OCI-LY1 (cell line): Measurements from ENCODE around the gene AFDN.

Source experiments
- H2AFZ ChIP-seq: fragments of 200-600 bp; sonication (generic), shearing (Covaris generic); 2 replicates; pipeline ENCODE4 v1.6.0; 2014; ENCODE audit warnings: antibody characterized with exemption, mild to moderate bottlenecking, low read length
- H3F3A ChIP-seq: fragments of 200-600 bp; sonication (generic), shearing (Covaris generic); 2 replicates; pipeline ENCODE4 v1.6.0; 2014; ENCODE audit warnings: mild to moderate bottlenecking, antibody characterized with exemption, low read length, moderate library complexity; ENCODE audit not compliant: insufficient read depth
- H3K27ac ChIP-seq: fragments of 200-600 bp; sonication (generic); 2 replicates; pipeline ENCODE4 v1.5.1; 2014; ENCODE audit warnings: low read length, mixed run types, mild to moderate bottlenecking, low read depth; ENCODE audit not compliant: poor library complexity, severe bottlenecking
- H3K27me3 ChIP-seq: fragments of 200-600 bp; sonication (generic); 2 replicates; pipeline ENCODE4 v1.6.0; 2014; ENCODE audit warnings: antibody characterized with exemption, mild to moderate bottlenecking, low read length, moderate library complexity; ENCODE audit not compliant: insufficient read depth
- H3K36me3 ChIP-seq: fragments of 200-600 bp; sonication (generic); 2 replicates; pipeline ENCODE4 v1.6.1; 2014; ENCODE audit warnings: mild to moderate bottlenecking, antibody characterized with exemption, low read length, moderate library complexity, mixed read lengths; ENCODE audit not compliant: insufficient read depth
- H3K4me1 ChIP-seq: fragments of 200-600 bp; sonication (generic); 2 replicates; pipeline ENCODE4 v1.5.1; 2014; ENCODE audit warnings: mild to moderate bottlenecking, low read length, moderate library complexity; ENCODE audit not compliant: insufficient read depth, severe bottlenecking
- H3K4me2 ChIP-seq: fragments of 200-600 bp; sonication (generic), shearing (Covaris generic); 2 replicates; pipeline ENCODE4 v1.6.1; 2014; ENCODE audit warnings: low read length
- H3K4me3 ChIP-seq: fragments of 200-600 bp; sonication (generic); 2 replicates; pipeline ENCODE4 v1.5.1; 2014; ENCODE audit warnings: low read length, low read depth, mild to moderate bottlenecking, mixed read lengths; ENCODE audit not compliant: poor library complexity, severe bottlenecking
- H3K79me2 ChIP-seq: fragments of 200-600 bp; shearing (Covaris generic); 2 replicates; pipeline ENCODE4 v1.6.1; 2016; ENCODE audit warnings: mixed run types, low read length, mixed read lengths; ENCODE audit not compliant: insufficient read depth
- H3K9ac ChIP-seq: fragments of 200-600 bp; sonication (generic), shearing (Covaris generic); 2 replicates; pipeline ENCODE4 v1.6.1; 2014; ENCODE audit warnings: mild to moderate bottlenecking, low read length, mixed read lengths
- H3K9me2 ChIP-seq: fragments of 200-600 bp; sonication (generic), shearing (Covaris generic); 2 replicates; pipeline ENCODE4 v1.6.1; 2014; ENCODE audit warnings: low read depth, mild to moderate bottlenecking, low read length, mixed read lengths
- H3K9me3 ChIP-seq: fragments of 200-600 bp; shearing (Covaris generic); 2 replicates; pipeline ENCODE4 v1.6.1; 2014; ENCODE audit warnings: low read length, mixed read lengths
- H4K20me1 ChIP-seq: fragments of 200-600 bp; sonication (generic), shearing (Covaris generic); 2 replicates; pipeline ENCODE4 v1.6.0; 2016; ENCODE audit warnings: mild to moderate bottlenecking, low read length; ENCODE audit not compliant: insufficient read depth
- CTCF ChIP-seq: fragments of 200-600 bp; sonication (generic), shearing (Covaris generic); IDR thresholded peaks from 2 replicates; pipeline ENCODE4 v1.5.1; 2017; ENCODE audit warnings: mild to moderate bottlenecking, antibody characterized with exemption, low read length, moderate library complexity, mixed read lengths
- EZH2 ChIP-seq: fragments of 200-600 bp; sonication (generic), shearing (Covaris generic); IDR thresholded peaks from 2 replicates; pipeline ENCODE4 v1.8.0; 2017; ENCODE audit warnings: borderline replicate concordance, mixed run types, mild to moderate bottlenecking, antibody characterized with exemption, low read length, moderate library complexity, mixed read lengths

The AFDN gene

DNA sequence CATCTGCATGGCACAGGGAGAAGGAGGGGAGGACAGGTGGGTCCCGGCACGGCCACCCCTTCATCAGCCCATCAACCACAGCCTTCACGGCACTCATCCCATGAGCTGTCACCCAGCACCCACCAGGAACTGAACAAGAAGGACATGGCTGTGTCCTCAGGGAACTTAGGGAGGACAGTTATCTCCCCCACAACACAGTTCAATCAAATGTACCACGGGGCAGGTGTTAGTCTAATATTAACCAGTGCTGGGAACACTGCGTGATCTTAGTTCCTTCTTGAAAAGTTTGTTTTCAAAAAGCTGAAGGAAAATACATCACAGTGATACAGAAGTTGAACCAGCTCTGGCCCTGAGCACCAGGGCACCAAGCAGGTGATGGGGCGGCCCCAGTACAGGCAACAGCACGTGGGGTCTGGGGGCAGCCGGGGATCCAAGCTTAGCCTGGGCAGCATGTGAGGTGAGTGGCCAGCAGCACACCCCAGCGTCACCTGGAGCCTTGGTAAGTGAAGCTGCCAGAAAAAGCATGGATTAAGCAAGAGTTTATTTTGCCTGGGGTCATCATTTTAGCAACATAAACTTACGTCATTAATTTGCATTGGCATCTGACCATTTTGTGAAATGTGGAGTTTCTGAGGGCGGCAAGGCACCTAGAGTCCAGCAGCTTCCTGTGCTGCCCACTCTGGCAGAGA is 35.5 kb upstream of the AFDN start:
- H3K4me2 ChIP-seq: no peak overlapping the region
- no peaks in the 10 kb centered on the region for H3K79me2 ChIP-seq
- H3K4me3 ChIP-seq: no peak overlapping the region
- H4K20me1 ChIP-seq: no peaks in the 10 kb centered on the region
- H3K27me3 ChIP-seq: no peaks in the 10 kb centered on the region
- no peaks in the 10 kb centered on the region for H3K9me3 ChIP-seq
- H3K27ac ChIP-seq: no peak overlapping the region
- H2AFZ ChIP-seq: no peak overlapping the region
- TF ChIP-seq EZH2 (no peak), CTCF (no peak)
- H3K36me3 ChIP-seq: no peaks in the 10 kb centered on the region
- no peaks in the 10 kb centered on the region for H3K4me1 ChIP-seq
- H3K9me2 ChIP-seq: no peaks in the 10 kb centered on the region
- no peak overlapping the region for H3K9ac ChIP-seq
- H3F3A ChIP-seq: no peaks in the 10 kb centered on the region

DNA sequence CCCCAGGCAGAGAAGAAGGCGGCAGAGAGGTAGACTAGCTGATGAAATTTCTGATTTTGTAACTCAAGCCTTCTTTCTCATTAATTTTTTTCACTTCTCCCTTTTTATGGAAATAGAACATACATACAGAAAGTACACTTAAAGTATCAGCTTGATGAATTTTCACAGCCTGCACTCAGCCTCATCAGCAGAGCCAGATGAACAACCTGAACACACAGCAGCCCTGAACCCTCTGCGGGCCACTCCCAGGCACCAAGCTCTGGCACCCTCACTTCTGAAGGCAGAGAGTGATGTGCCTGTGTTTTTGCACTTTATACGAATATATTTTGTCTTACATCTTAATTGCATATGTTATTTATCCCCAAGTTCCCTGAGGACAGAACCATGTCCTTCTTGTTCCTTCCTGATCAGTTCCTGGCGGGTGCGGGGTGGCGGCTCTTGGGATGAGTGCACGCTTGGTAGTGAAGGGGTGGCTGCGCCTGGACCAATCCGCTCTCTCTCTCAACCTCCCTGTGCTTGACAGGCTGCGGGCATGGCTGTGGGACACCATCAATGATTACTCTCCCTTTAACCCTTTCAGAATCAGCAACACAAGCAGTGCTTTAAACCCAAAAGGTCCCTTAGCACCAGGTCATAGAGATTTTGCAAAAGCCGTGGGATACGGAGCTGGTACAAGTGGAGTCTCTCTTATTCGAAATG is 34.8 kb upstream of the AFDN start:
- Histone ChIP-seq H3K9ac (no peak overlapping the region), H4K20me1 (no peaks in the 10 kb centered on the region), H3F3A (no peaks in the 10 kb centered on the region), H3K79me2 (no peaks in the 10 kb centered on the region), H3K4me3 (no peak overlapping the region), H3K9me2 (no peaks in the 10 kb centered on the region), H3K36me3 (no peaks in the 10 kb centered on the region), H3K27me3 (no peaks in the 10 kb centered on the region), H3K9me3 (no peaks in the 10 kb centered on the region), H2AFZ (no peak overlapping the region), H3K27ac (no peak overlapping the region), H3K4me2 (no peak overlapping the region), H3K4me1 (no peaks in the 10 kb centered on the region)
- no peak for TF ChIP-seq EZH2
- no peak for TF ChIP-seq CTCF

- TF ChIP-seq CTCF: no peak
- no peak for TF ChIP-seq EZH2
- no peaks in the 10 kb centered on the region for H3F3A ChIP-seq
- H3K27me3 ChIP-seq: no peaks in the 10 kb centered on the region
- H3K9me3 ChIP-seq: no peaks in the 10 kb centered on the region
- no peak overlapping the region for H3K27ac ChIP-seq
- H3K4me3 ChIP-seq: no peak overlapping the region
- H3K79me2 ChIP-seq: no peaks in the 10 kb centered on the region
- H3K4me1 ChIP-seq: no peaks in the 10 kb centered on the region
- no peak overlapping the region for H3K9ac ChIP-seq
- H3K36me3 ChIP-seq: no peaks in the 10 kb centered on the region
- H3K4me2 ChIP-seq: no peak overlapping the region
- H4K20me1 ChIP-seq: no peaks in the 10 kb centered on the region
- no peak overlapping the region for H2AFZ ChIP-seq
- no peaks in the 10 kb centered on the region for H3K9me2 ChIP-seq
Observed at GRCh38 chr6:167793421-167793820, 33.3 kb upstream of the AFDN start.
